Fibroblast of skin of right quadriceps (primary cell): ENCODE measurements around the gene OR10P1.

Source experiments
- DNase-seq: peaks from one replicate; pipeline ENCODE4 v3.0.0-alpha.2; 2013

OR10P1 gene

GRCh38 chr12:55653031-55653430 lies 16.3 kb downstream of the OR10P1 start:
- no peak for DNase-seq

- DNase-seq: no peak
These were observed 18.0 kb downstream of the OR10P1 start for GRCh38 chr12:55654511-55655214.

- no peak for DNase-seq
These were observed 20.5 kb downstream of the OR10P1 start for GRCh38 chr12:55657212-55657611.

DNA sequence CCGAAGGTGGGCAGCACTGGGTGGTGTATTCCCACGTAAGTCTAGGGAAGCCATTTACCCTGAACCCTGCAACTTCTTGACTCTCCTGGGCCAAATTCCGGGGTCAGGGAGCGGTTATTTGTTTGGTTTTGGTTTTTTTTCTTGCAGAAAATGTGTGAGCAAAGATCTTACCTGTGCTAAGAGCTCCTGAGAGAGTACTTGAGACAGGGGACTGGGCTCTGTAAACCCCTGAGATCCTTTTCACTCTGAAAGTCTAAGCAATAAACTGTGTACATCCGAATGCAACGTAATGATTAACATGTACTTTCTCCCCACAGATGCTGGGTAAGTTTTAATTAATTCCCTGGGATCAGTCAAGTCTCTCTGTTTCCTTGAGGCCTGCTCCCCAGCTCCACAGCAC lies 21.5 kb downstream of the OR10P1 start:
- no peak for DNase-seq

DNA sequence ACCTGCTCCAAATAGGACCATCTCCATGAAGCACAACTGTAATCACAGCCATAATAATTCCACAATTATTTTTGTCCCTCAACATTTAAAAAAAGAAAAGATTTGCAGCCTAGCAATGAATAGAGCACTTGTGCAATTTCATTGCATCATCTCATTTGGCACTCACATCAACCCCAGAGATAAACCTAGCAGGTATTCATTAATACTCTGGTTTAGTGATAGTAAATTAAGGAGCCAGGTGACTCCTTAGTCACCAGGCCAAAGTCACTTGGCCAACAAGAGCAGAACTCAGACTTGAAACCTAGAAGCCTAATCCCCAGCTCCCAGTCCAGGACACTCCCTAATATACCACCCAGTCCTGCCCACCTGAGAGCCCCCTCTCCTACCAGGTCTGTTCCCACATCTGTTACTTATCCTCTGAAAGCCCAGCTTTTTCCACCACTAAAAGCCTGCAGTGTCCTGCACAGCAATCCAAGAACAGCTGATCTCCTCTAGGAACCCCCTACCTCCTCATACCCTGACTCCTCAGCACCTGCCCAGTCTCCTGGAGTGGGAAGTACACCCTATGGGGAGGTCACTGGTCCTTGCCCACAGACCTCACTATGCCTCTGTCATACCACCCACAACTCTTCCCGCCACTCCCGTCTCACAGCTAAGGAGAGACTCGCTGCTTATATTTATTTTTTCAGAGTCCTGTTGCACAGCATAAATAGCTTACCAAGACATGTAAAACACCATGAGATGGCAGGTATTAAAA lies 22.1 kb downstream of the OR10P1 start:
- no peak for DNase-seq

GRCh38 chr12:55659486-55660385 lies 23.0 kb downstream of the OR10P1 start:
- DNase-seq: no peak

DNA sequence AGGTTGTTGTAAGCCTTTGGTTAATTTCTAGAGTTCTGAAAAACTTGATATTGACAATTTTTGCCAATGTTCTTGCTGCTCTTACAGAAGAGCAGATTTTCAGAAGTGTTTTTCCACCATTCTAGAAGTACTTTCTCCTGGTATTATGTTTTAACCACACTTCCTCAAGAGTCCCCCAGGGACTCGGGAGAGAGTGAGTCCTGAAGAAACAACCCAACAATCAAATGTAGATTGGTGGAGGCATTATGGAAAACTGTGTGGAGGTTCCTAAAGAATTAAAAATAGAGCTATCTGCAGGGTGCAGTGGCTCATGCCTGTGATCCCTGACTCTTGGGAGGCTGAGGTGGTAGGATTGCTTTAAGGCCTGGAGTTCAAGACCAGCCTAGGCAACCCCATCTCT lies 26.7 kb downstream of the OR10P1 start:
- DNase-seq: no peak

DNA sequence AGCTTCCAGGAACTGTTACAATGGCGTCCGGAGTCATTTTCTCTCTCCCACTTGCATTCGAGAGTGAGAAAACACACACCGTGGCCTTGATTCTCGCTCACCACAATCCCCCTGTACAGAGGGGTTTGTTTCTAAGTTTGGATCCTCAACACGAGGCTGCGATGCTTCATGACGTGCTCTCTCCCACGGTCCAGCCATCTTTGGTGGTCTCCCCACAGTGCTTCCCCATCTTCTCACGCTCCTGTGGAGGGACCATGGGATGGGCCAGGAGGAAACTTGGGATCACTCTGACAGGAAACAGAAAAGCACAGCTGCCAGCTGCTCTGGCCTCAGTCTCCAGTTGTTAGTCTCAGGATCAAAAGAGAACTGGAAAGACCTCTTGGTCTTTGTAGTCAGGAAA lies 28.1 kb downstream of the OR10P1 start:
- DNase-seq: no peak

- no peak for DNase-seq
These were observed 29.8 kb downstream of the OR10P1 start for GRCh38 chr12:55666508-55666907.

- no peak for DNase-seq
These were observed 33.6 kb downstream of the OR10P1 start for GRCh38 chr12:55670276-55670675.

DNA sequence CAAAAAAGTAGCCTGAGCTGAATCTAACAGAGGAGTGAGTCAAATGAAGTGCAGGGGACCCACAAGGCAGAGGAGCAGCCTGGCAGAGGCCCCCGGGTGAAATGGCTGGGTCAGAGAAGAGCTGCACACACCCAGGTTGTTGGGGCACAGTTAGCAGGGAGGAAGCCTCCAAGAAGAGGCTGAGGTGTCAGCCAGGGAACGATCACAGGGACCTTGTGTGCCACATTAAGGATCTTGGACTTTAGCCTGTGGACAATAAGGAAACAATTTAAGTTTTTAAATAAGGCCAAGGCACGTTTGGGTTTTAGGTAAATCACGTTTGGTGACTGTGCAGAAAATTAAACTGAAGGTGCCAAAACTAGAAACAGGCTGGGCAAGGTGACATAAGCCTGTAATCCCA lies 35.1 kb downstream of the OR10P1 start:
- no peak for DNase-seq

DNA sequence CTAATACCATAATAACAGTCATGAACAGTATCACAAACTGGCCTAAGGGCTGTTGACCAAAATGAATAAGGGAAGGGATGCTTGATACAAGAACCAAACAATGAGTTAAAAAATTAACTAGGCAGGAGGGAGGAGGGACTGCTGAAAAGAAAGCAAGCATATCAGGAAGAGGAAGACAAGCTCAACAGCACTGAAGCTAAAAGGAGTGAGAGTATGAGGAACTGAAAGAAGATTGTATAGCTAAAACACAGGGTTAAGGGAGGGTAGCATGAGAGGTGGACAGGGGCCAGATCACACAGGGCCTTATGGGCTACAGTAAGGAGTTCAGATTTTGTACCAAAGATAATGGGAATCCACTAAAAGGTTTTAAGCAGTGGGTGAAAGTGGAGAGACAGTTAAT lies 36.9 kb downstream of the OR10P1 start:
- no peak for DNase-seq

- no peak for DNase-seq
These were observed 39.0 kb downstream of the OR10P1 start for GRCh38 chr12:55675666-55676065.

DNA sequence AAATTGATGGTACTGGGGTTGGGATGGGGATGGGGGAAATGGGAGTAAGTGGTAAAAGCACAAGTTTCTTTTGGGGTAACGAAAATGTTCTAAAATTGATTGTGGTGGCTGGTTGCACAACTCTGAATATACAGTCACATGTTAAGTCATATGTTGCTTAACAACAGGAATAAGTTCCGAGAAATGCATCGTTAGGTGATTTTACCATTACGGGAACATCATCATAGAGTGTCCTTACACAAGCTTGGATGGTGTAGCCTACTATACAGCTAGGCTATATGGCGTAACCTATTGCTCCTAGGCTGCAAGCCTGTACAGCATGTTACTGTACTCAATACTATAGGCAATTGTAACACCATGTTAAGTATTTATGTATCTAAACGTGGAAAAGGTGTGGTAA lies 40.0 kb downstream of the OR10P1 start:
- DNase-seq: no peak

DNA sequence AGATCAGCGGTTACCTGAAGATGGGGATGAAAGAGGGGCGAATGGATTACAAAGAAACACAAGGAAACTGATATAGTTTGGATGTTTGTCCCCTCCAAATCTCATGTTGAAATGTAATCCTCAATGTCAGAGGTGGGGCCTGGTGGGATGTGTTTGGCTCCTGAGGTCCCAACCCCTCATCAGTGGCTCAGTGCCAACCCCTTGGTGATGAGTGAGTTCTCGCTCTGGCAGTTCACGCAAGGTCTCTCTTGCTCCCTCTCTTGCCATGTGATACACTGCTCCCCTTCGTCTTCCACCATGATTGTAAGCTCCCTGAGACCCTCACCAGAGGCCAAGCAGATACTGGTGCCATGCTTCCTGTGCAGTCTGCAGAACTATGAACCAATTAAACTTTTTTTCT lies 43.0 kb downstream of the OR10P1 start:
- DNase-seq: no peak

- DNase-seq: peak; percentile 56
These were observed 44.7 kb downstream of the OR10P1 start for GRCh38 chr12:55681142-55682077.

DNA sequence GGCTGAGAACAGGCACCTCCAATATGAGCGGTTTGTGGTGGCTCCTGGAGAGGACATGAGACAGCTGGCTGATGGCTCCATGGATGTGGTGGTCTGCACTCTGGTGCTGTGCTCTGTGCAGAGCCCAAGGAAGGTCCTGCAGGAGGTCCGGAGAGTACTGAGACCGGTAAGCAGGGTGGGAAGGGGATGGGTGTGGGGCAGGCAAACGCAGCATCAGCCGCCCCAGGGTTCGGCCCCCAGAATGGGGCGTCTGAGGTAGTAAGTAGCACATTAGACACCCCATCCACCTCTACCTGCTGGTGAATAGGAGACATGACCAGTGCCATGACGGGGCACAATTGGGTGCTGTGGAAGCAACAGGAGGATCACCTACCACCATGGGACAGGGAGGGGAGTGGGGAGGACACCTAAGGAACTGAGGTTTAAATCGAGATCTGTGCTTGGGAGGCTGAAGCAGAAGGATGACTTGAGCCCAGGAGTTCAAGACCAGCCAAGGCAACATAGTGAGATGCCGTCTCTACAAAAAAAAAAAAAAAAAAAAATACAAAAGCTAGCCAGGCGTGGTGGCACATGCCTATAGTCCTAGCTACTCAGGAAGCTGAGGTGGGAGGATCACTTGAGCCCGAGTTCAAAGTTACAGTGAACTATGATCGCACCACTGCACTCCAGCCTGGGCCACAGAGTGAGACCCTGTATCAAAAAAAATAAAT lies 45.5 kb downstream of the OR10P1 start:
- no peak for DNase-seq

GRCh38 chr12:55683676-55684075 lies 47.0 kb downstream of the OR10P1 start:
- no peak for DNase-seq

GRCh38 chr12:55684761-55685370 lies 48.2 kb downstream of the OR10P1 start:
- no peak for DNase-seq

DNA sequence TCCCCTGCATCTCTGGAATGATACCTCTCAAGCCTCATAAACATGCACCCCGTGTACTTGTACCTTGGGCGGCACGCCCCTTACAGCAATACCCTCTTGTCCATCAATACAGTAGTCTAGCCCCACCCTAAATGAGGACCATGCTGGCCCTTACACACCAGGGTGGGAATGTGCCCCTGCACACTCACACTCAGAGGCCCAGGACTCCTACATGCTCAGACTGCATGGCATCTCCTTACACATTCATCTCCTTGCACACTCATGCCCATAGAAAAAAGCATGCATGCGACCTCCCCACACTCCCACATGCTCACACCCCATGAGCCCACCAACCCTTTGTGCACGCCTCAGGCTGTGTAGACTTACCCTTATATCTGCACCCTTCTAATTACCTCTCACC lies 49.0 kb downstream of the OR10P1 start:
- DNase-seq: no peak

DNA sequence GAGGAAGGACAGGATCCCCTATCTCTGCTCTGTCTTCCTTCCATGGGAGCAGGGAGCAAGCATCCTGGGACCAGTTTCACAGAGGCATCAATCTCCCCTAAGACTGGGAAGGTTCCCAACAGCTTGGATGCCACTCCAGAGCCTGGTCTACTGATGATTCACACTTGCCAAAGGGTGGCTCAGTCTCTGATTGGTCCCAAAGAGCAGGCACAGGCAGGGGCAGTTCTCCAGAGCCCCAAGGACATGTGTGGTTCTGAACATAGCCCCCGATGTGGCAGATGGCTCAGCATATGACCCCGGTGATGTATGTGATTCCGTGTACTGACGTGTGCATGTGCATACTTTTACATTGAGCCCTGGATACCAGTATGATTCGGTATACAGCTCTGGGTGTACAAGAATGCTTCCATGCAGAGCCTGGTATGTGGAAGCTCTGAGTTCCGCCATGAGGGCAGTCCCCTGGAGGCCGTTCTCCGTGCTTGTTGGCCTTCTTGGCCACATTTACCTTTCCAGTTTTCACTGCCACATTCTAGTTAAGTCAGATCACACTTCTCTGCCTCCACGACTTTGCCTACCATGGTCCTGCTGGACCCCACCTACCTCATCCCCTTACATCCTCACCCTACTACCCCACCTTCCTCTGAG lies 49.8 kb downstream of the OR10P1 start:
- no peak for DNase-seq
